Neural crest cell (in vitro differentiated cells): ENCODE measurements around the gene TJP3. TPM values are rescaled to one million over a fixed set of nuclear protein-coding genes. Genes with fewer than 3 reads are reported as not detected.

Source experiments
- DNase-seq: peaks from one replicate; pipeline ENCODE4 v3.0.0; 2021; ENCODE audit warnings: low read depth, mixed read lengths, low spot score
- H3K27ac Mint-ChIP-seq: one replicate; pipeline ENCODE4 v1.8.0; 2021; ENCODE audit warnings: mild to moderate bottlenecking, mixed read lengths; ENCODE audit not compliant: unreplicated experiment
- H3K27me3 Mint-ChIP-seq: 2 replicates; pipeline ENCODE4 v1.8.0; 2021; ENCODE audit warnings: low read depth, mild to moderate bottlenecking, mixed read lengths
- H3K36me3 Mint-ChIP-seq: 2 replicates; pipeline ENCODE4 v1.8.0; 2021; ENCODE audit warnings: low read depth, mild to moderate bottlenecking, mixed read lengths
- H3K4me1 Mint-ChIP-seq: 2 replicates; pipeline ENCODE4 v1.8.0; 2021; ENCODE audit warnings: mixed read lengths
- H3K4me3 Mint-ChIP-seq: one replicate; pipeline ENCODE4 v1.8.0; 2021; ENCODE audit warnings: mild to moderate bottlenecking, mixed read lengths
- H3K9me3 Mint-ChIP-seq: 2 replicates; pipeline ENCODE4 v1.8.0; 2021; ENCODE audit warnings: mixed read lengths
- CTCF ChIP-seq: fragments of 200-600 bp; sonication (generic); conservative IDR thresholded peaks from 2 replicates; pipeline ENCODE4 v1.5.0; 2021; ENCODE audit warnings: antibody characterized with exemption, mild to moderate bottlenecking
- total RNA-seq: library from RNA; stranded (reverse); gene quantifications from 2 replicates; pipeline ENCODE4 v1.2.1, GENCODE V29; 2021

Gene TJP3
- total RNA-seq, 1 donor from 2014 or later, result not detected

- peak; percentile 43 for TF ChIP-seq CTCF
- no peak for DNase-seq
- Mint-ChIP-seq H3K27ac (no peak overlapping the region), H3K27me3 (peaks cover 62% of the 10 kb centered on the region), H3K36me3 (no peaks in the 10 kb centered on the region), H3K9me3 (peaks cover 8% of the 10 kb centered on the region), H3K4me1 (no peaks in the 10 kb centered on the region), H3K4me3 (no peak overlapping the region)
These were observed 75.7 kb downstream of the TJP3 start for GRCh38 chr19:3783660-3784584.

- no peak for DNase-seq
- Mint-ChIP-seq H3K27me3 (peaks cover 71% of the 10 kb centered on the region), H3K36me3 (no peaks in the 10 kb centered on the region), H3K4me1 (no peaks in the 10 kb centered on the region), H3K9me3 (peaks cover 8% of the 10 kb centered on the region), H3K4me3 (no peak overlapping the region), H3K27ac (no peak overlapping the region)
- TF ChIP-seq CTCF, result no peak
These were observed 76.6 kb downstream of the TJP3 start for GRCh38 chr19:3784607-3785450.

GRCh38 chr19:3785451-3785937 is 77.3 kb downstream of the TJP3 start:
- Mint-ChIP-seq H3K4me1 (no peaks in the 10 kb centered on the region), H3K27me3 (peaks cover 78% of the 10 kb centered on the region), H3K36me3 (no peaks in the 10 kb centered on the region), H3K27ac (no peak overlapping the region), H3K4me3 (no peak overlapping the region), H3K9me3 (peaks cover 8% of the 10 kb centered on the region)
- no peak for TF ChIP-seq CTCF
- DNase-seq, result no peak

- DNase-seq, result no peak
- Mint-ChIP-seq H3K36me3 (no peaks in the 10 kb centered on the region), H3K27me3 (peaks cover 81% of the 10 kb centered on the region), H3K9me3 (peaks cover 8% of the 10 kb centered on the region), H3K4me3 (peak within 1 kb of the TSS; percentile 41), H3K27ac (no peak within 1 kb of the TSS), H3K4me1 (no peaks in the 10 kb centered on the region)
- TF ChIP-seq CTCF, result no peak
These were observed 78.0 kb downstream of the TJP3 start, which contains the start of gene MATK for GRCh38 chr19:3785938-3786824. MATK (minus strand) TSS chr19:3786381; CDS start chr19:3785135, 1,246 bp downstream.
